WERI-Rb-1 (cell line): ENCODE data around the gene SUPT20H.

ENCODE experiments used
- DNase-seq: peaks from one replicate; pipeline ENCODE4 v3.0.0-alpha.2; 2020
- H3K27ac ChIP-seq: fragments of 250-450 bp; sonication (Bioruptor Pico); 2 replicates; pipeline ENCODE4 v1.5.1; 2020; ENCODE audit warnings: mild to moderate bottlenecking, moderate library complexity
- H3K27me3 ChIP-seq: fragments of 250-450 bp; sonication (Bioruptor Pico); 2 replicates; pipeline ENCODE4 v1.5.1; 2021; ENCODE audit warnings: mild to moderate bottlenecking, low read depth, moderate library complexity; ENCODE audit not compliant: insufficient read depth, severe bottlenecking
- H3K36me3 ChIP-seq: fragments of 250-450 bp; sonication (Bioruptor Pico); 2 replicates; pipeline ENCODE4 v1.5.1; 2020; ENCODE audit warnings: mild to moderate bottlenecking, moderate library complexity
- H3K4me3 ChIP-seq: 2 replicates; pipeline ENCODE4 v1.5.1; 2011; ENCODE audit warnings: low read depth, mild to moderate bottlenecking, control low read depth, low read length
- H3K9me3 ChIP-seq: fragments of 250-450 bp; sonication (Bioruptor Pico); 2 replicates; pipeline ENCODE4 v1.5.1; 2021; ENCODE audit warnings: mild to moderate bottlenecking, moderate library complexity; ENCODE audit not compliant: severe bottlenecking
- TF ChIP-seq, protein P1 (sequence below): IDR thresholded peaks from 2 replicates; pipeline ENCODE4 v1.5.1; 2011; ENCODE audit warnings: low read depth, mild to moderate bottlenecking, control low read depth, inconsistent platforms, low read length

SUPT20H gene

GRCh38 chr13:37049810-37050209, 9.7 kb downstream of the SUPT20H start:
- TF ChIP-seq, protein P1, sequence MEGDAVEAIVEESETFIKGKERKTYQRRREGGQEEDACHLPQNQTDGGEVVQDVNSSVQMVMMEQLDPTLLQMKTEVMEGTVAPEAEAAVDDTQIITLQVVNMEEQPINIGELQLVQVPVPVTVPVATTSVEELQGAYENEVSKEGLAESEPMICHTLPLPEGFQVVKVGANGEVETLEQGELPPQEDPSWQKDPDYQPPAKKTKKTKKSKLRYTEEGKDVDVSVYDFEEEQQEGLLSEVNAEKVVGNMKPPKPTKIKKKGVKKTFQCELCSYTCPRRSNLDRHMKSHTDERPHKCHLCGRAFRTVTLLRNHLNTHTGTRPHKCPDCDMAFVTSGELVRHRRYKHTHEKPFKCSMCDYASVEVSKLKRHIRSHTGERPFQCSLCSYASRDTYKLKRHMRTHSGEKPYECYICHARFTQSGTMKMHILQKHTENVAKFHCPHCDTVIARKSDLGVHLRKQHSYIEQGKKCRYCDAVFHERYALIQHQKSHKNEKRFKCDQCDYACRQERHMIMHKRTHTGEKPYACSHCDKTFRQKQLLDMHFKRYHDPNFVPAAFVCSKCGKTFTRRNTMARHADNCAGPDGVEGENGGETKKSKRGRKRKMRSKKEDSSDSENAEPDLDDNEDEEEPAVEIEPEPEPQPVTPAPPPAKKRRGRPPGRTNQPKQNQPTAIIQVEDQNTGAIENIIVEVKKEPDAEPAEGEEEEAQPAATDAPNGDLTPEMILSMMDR = no peak
- no peak for DNase-seq
- H3K4me3 ChIP-seq = no peak overlapping the region
- no peaks in the 10 kb centered on the region for H3K9me3 ChIP-seq
- H3K27me3 ChIP-seq = no peaks in the 10 kb centered on the region
- H3K27ac ChIP-seq = no peak overlapping the region
- H3K36me3 ChIP-seq = no peaks in the 10 kb centered on the region; the same call in 1 of the 2 replicates

- no peaks in the 10 kb centered on the region for H3K27me3 ChIP-seq
- no peak overlapping the region for H3K27ac ChIP-seq
- no peak for DNase-seq
- H3K36me3 ChIP-seq = peaks cover 2% of the 10 kb centered on the region
- no peak overlapping the region for H3K4me3 ChIP-seq
- H3K9me3 ChIP-seq = no peaks in the 10 kb centered on the region
- TF ChIP-seq, protein P1 = no peak
Observed at GRCh38 chr13:37047846-37048245, 11.6 kb downstream of the SUPT20H start.

- TF ChIP-seq, protein P1 = no peak
- Histone ChIP-seq H3K27ac (no peak overlapping the region), H3K9me3 (no peaks in the 10 kb centered on the region), H3K4me3 (no peak overlapping the region), H3K36me3 (peaks cover 5% of the 10 kb centered on the region), H3K27me3 (no peaks in the 10 kb centered on the region)
- DNase-seq = no peak
Observed at GRCh38 chr13:37047032-37047431, 12.5 kb downstream of the SUPT20H start.

GRCh38 chr13:37046062-37046461, 13.4 kb downstream of the SUPT20H start:
- Histone ChIP-seq H3K27ac (no peak overlapping the region), H3K4me3 (no peak overlapping the region), H3K9me3 (no peaks in the 10 kb centered on the region), H3K27me3 (no peaks in the 10 kb centered on the region), H3K36me3 (peaks cover 7% of the 10 kb centered on the region)
- TF ChIP-seq, protein P1 = no peak
- DNase-seq = no peak

DNA sequence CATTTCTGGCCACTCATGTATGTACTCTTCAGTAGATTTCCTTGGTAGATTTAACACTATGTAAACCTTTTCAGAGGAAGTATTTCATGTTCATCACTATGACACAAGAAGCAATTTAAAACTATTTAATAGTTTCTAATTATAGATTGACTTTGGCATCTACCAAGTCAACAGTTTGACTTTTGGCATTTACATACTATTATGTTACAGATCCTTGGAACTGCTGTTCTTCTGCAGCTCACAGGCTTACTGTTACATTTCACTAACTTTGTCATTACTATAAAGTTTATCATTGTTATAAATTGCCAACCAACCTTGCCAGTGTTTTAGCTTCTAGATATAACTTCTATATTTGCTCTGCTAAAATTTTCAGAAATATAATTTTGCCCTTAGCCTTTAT, 18.7 kb downstream of the SUPT20H start:
- Histone ChIP-seq H3K9me3 (no peaks in the 10 kb centered on the region), H3K36me3 (peaks cover 11% of the 10 kb centered on the region), H3K4me3 (no peak overlapping the region), H3K27ac (no peak overlapping the region), H3K27me3 (no peaks in the 10 kb centered on the region)
- no peak for DNase-seq
- TF ChIP-seq, protein P1 = no peak

- H3K4me3 ChIP-seq = no peak overlapping the region
- TF ChIP-seq, protein P1 = no peak
- H3K36me3 ChIP-seq = peaks cover 11% of the 10 kb centered on the region
- H3K27ac ChIP-seq = no peak overlapping the region
- no peaks in the 10 kb centered on the region for H3K27me3 ChIP-seq
- DNase-seq = no peak
- no peaks in the 10 kb centered on the region for H3K9me3 ChIP-seq
Observed at GRCh38 chr13:37039896-37040295, 19.6 kb downstream of the SUPT20H start.
